Gastroesophageal sphincter (tissue), 3 donors: Measurements from ENCODE around the gene CYSTM1.

Experiments used
- CTCF ChIP-seq, 4 experiments: fragments of 200-600 bp in 2 of 4; fragments of 450-650 bp in 2 of 4; sonication (generic) in 1 of 4; IDR thresholded peaks; one replicate each; pipeline ENCODE4 v1.5.1; 2017 to 2019; ENCODE audit warnings: antibody characterized with exemption in 4 of 4, mild to moderate bottlenecking in 2 of 4, moderate library complexity in 2 of 4
- POLR2A ChIP-seq, 2 donors: fragments of 450-650 bp; IDR thresholded peaks; one replicate each; pipeline ENCODE4 v1.6.1; 2017; ENCODE audit warnings: antibody characterized with exemption in 2 of 2, mild to moderate bottlenecking in 2 of 2, moderate library complexity in 1 of 2

GRCh38 chr5:140131967-140132409, 43.0 kb upstream of the CYSTM1 start:
- TF ChIP-seq POLR2A (IDR thresholded peaks at IDR 0.05) (no peak), CTCF (IDR thresholded peaks at IDR 0.05) (no peak)
